Medulla oblongata (tissue), 1 donor: ENCODE results near the gene GPR25.

ENCODE experiments used
- DNase-seq: peaks from one replicate; pipeline ENCODE4 v3.0.0-alpha.2; 2015; ENCODE audit errors: extremely low spot score

Gene GPR25

GRCh38 chr1:200894712-200895442 lies 22.1 kb downstream of the GPR25 start, which contains the start of gene INAVA:
TSS of gene INAVA (plus strand) at chr1:200894900. CDS start at chr1:200898401, 3,501 bp downstream.
- no peak for DNase-seq

GRCh38 chr1:200895443-200895789 lies 22.6 kb downstream of the GPR25 start:
- no peak for DNase-seq

- DNase-seq = no peak
These were observed 23.2 kb downstream of the GPR25 start for GRCh38 chr1:200895801-200896530.

GRCh38 chr1:200896531-200897196 lies 23.9 kb downstream of the GPR25 start:
- DNase-seq = no peak

GRCh38 chr1:200897259-200897658 lies 24.5 kb downstream of the GPR25 start:
- no peak for DNase-seq

GRCh38 chr1:200899015-200899386 lies 26.2 kb downstream of the GPR25 start:
- DNase-seq = no peak

- DNase-seq = no peak
These were observed 26.7 kb downstream of the GPR25 start for GRCh38 chr1:200899451-200899915.

GRCh38 chr1:200899954-200900867 lies 27.4 kb downstream of the GPR25 start:
- no peak for DNase-seq

GRCh38 chr1:200900877-200901276 lies 28.1 kb downstream of the GPR25 start:
- no peak for DNase-seq

GRCh38 chr1:200901350-200901749 lies 28.6 kb downstream of the GPR25 start:
- DNase-seq = no peak

GRCh38 chr1:200901796-200902444 lies 29.1 kb downstream of the GPR25 start:
- no peak for DNase-seq

- DNase-seq = no peak
These were observed 31.0 kb downstream of the GPR25 start for GRCh38 chr1:200903793-200904192.

- DNase-seq = no peak
These were observed 32.0 kb downstream of the GPR25 start for GRCh38 chr1:200904772-200905171.

- no peak for DNase-seq
These were observed 32.8 kb downstream of the GPR25 start for GRCh38 chr1:200905411-200906052.

GRCh38 chr1:200906491-200906890 lies 33.7 kb downstream of the GPR25 start:
- DNase-seq = no peak

GRCh38 chr1:200907611-200908097 lies 34.9 kb downstream of the GPR25 start:
- DNase-seq = no peak

GRCh38 chr1:200908191-200908868 lies 35.5 kb downstream of the GPR25 start:
- DNase-seq = no peak

GRCh38 chr1:200909071-200909470 lies 36.3 kb downstream of the GPR25 start:
- no peak for DNase-seq

GRCh38 chr1:200909757-200910239 lies 37.0 kb downstream of the GPR25 start:
- DNase-seq = no peak

- no peak for DNase-seq
These were observed 38.6 kb downstream of the GPR25 start for GRCh38 chr1:200911361-200911760.
